GM21786 (cell line): ENCODE data around the gene DLL3.
"Not testable (repeated sequence)": the region's sequence is repeated elsewhere in the genome, so short reads cannot be mapped to it uniquely, and the experiment has no call there.

Experiments
- ATAC-seq: cut with Tn5 transposase; IDR thresholded peaks from one replicate; pipeline ENCODE4 v1.9.1; 2021; ENCODE audit not compliant: unreplicated experiment

Gene DLL3

GRCh38 chr19:39498798-39499642, at the start of gene DLL3:
Gene DLL3 (plus strand): TSS chr19:39498947. CDS start chr19:39498975, 28 bp downstream.
- no peak for ATAC-seq

DNA sequence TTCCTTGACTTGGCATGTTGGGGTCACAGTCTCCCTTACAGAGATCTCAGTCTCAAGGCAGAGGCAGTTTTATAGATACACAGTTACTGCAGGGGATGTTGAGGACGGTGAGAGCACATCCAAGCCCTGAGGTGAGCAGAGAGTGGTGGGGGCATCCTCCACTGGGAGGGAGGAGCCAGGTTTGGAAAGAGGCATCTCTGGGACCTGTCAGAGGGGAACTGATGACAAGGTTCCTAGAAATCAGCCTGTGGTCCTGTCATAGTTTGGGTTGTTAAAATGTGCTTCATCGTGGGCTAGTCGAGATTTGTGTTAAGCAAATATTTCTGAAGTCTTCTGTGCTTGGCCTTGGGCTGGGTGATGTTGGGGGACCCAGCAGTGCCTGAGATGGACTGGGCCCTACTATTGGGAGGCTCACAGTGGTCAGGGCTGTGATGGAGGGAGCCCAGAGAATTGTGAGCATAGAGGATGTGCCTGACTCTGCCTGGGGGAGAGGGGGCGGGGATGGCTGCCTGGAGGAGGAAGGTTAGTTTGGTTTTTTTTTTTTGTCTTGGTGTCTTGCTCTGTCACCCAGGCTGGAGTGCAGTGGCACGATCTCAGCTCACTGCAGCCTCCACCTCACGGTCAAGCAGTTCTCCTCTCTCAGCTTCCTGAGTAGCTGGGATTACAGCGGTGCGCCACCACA, 49.5 kb upstream of the DLL3 start:
- no peak for ATAC-seq

DNA sequence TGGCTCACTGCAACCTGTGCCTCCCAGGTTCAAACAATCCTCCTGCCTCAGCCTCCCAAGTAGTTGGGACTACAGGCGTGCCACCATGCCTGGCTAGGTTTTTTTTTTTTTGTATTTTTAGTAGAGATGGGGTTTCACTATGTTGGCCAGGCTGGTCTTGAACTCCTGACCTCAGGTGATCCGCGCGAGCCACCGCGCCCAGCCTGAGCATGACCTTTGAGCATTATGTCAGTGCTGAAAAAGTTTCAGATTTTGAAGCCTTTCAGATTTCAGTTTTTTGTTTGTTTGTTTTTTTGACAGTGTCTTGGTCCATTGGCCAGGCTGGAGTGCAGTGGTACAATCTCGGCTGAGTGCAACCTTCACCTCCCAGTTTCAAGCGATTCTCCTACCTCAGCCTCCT, 47.5 kb upstream of the DLL3 start:
- ATAC-seq, result not testable (repeated sequence)

GRCh38 chr19:39463403-39463802, 35.3 kb upstream of the DLL3 start:
- no peak for ATAC-seq

DNA sequence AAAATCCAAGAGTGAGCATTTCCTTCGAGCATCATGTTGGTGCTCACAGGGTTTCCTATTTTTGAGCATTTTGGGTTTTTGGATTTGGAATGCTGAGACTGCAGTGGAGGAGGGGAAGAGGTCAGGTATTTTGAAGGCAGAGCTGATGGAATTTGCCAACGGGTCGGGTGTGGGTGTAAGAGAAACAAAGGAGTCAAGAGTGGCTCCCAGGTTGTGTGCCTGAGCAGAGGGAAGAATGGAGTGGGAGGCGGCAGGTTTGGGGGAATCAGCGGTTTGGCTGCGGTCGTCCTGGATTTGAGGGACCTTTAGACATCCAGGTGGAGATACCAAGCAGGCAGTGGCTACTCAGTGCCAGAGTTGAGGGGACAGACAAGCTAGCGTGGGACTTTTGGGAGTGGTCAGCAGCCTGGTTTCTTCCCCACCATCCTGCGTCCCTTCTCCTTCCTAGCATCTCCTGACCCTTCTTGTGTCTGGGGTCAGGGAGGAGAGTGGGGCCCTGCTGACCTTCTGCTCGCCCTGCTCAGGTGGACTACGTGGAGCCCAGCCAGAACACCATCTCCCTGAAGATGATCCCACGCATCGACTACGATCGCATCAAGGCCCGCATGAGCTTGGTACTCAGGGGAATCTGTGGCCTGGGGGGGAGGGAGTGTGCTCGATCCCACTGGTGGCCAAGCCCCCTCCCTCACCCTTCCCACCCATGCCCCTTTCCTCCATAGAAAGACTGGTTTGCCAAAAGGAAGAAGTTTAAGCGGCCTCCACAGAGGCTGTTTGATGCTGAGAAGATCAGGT, 32.6 kb upstream of the DLL3 start:
- no peak for ATAC-seq

DNA sequence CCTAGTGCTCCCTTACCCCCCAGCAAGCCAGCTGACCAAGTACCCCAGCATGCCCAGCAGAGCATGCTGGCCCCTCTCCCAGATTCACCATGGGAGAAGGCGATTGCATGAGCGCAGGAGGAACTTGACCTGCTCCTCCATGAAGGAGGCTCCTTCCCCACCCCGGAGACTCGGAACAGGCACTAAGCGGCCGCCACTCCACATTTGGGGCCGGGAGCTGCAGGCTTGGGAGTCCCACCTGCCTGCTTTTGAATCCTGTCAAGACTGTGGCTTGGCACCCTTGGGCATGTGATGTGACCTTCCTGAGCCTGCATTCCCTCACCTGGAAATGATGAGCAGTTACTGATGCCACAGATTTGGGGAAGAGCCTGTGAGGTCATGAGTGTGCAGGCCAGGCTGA, 30.8 kb upstream of the DLL3 start:
- ATAC-seq, result no peak

GRCh38 chr19:39469036-39469435, 29.7 kb upstream of the DLL3 start:
- no peak for ATAC-seq

GRCh38 chr19:39469567-39469966, 29.2 kb upstream of the DLL3 start:
- ATAC-seq, result no peak

- ATAC-seq, result no peak
Observed at GRCh38 chr19:39470724-39471339, 27.9 kb upstream of the DLL3 start.

- no peak for ATAC-seq
Observed at GRCh38 chr19:39471756-39472536, 26.8 kb upstream of the DLL3 start.

- no peak for ATAC-seq
Observed at GRCh38 chr19:39472746-39473442, 25.9 kb upstream of the DLL3 start.

DNA sequence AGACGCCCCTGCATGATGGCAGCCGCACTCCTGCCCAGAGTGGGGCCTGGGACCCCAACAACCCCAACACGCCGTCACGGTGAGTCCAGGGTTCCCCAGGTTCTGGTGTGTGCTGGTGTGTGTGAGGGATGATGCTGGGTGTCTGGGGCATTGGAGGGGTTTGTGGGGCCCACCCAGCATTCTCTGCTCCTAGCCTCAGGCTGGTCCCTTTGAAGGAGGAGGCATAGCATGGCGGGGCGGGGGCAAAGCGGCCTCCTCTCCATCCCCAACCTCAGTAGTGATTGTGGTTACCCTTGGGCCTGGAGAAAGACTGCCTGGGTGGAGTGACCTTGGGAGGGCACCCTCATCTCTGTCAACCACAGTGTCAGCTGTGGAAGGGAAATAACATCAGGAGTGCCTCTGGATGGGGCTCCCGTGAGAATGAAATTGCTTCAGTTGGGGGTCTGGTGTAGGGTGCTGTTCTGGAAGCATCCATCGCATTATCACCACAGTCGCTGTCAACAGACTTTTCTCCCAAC, 25.2 kb upstream of the DLL3 start:
- ATAC-seq, result no peak

GRCh38 chr19:39474139-39474620, 24.6 kb upstream of the DLL3 start:
- ATAC-seq, result no peak

DNA sequence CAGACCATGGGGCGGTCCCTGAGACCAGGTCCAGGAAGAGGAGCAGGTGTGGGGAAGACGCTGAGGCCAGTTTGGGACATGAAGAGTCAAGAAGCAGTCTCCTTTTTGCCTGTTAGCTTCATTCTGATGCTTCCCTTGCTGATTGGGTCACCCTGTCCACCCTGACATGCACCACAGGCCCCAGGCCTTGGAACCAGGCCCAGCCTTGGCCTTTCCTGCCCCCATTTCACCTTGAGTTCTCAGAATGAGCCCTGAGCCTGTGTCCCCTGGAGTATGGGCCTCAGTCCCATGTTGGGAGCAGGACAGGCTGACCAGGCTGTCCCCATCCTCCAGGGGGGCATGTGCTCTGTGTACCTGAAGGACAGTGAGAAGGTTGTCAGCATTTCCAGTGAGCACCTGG, 23.0 kb upstream of the DLL3 start:
- ATAC-seq, result no peak

DNA sequence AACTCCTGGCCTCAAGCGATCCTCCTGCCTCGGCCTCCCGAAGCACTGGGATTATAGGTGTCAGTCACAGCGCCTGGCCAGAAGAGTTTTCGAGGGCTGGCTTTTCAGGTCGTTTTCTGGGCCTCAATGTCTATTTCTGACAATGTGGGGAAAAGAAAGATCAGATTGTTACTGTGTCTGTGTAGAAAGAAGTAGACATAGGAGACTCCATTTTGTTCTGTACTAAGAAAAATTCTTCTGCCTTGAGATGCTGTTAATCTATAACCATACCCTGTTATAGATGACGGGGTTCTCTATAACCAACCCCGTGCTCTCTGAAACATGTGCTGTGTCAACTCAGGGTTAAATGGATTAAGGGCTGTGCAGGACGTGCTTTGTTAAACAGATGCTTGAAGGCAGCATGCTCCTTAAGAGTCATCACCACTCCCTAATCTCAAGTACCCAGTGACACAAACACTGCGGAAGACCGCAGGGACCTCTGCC, 19.4 kb upstream of the DLL3 start:
- not testable (repeated sequence) for ATAC-seq

DNA sequence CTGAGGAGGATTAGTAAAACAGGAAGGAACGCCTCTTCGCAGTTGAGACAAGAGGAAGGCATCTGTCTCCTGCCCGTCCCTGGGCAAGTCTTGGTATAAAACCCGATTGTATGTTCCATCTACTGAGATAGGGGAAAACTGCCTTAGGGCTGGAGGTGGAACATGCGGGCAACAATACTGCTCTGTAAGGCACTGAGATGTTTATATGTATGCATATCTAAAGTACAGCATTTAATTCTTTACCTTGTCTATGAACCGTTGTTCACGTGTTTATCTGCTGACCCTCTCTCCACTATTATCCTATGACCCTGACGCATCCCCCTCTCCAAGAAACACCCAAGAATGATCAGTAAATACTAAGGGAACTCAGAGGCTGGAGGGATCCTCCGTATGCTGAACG, 18.8 kb upstream of the DLL3 start:
- no peak for ATAC-seq

GRCh38 chr19:39480337-39481228, 18.2 kb upstream of the DLL3 start, which contains the start of gene TIMM50:
Gene TIMM50 (plus strand): TSS chr19:39480838. CDS start chr19:39480854, 16 bp downstream.
- peak; percentile 83 for ATAC-seq

DNA sequence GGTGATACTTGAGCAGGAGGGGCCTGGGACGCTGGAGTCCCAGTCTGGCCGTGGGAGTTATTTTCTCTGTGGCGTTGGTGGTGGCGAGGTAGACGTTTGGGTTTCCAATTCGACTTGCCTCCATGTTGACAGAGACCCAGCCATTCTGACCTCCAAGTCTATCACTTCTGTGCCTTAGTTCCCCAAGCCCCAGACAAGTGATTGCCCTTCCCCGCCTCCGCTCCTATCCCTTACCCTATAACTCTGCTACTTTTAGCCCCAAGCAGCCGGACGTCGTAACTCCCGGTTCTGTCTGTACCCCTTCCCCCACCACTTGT, 17.6 kb upstream of the DLL3 start:
- ATAC-seq, result no peak
